Activated CD4-positive, alpha-beta T cell treated with anti-CD3 and anti-CD28 coated beads for 36 hours (primary cell): ENCODE measurements around the gene PRPS1. TPM values are rescaled to one million over a fixed set of nuclear protein-coding genes. Genes with fewer than 3 reads are reported as not detected.
"Not testable (repeated sequence)": the region's sequence is repeated elsewhere in the genome, so short reads cannot be mapped to it uniquely, and the experiment has no call there.

Source experiments
- ATAC-seq: fragments of 200-7000 bp; cut with Tn5 transposase; one replicate; pipeline ENCODE4 v1.10.0; 2021; ENCODE audit warnings: mild to moderate bottlenecking, moderate library complexity
- CTCF ChIA-PET: fragments of 350-600 bp; sonication (Branson Sonifier 250); formaldehyde crosslinking; loops from one replicate; lab custom pipeline; 2021; ENCODE audit warnings: antibody characterized with exemption; lab: Charles Lee
- POLR2A ChIA-PET: fragments of 350-600 bp; sonication (Branson Sonifier 250); formaldehyde crosslinking; loops from one replicate; lab custom pipeline; 2021; ENCODE audit warnings: antibody characterized with exemption, inconsistent platforms; lab: Charles Lee
- DNase-seq: peaks from one replicate; pipeline ENCODE4 v3.0.0-alpha.2; 2020
- H3K27ac Mint-ChIP-seq: one replicate; pipeline ENCODE4 v1.8.0; 2021; ENCODE audit warnings: mixed read lengths
- H3K27me3 Mint-ChIP-seq: one replicate; pipeline ENCODE4 v1.8.0; 2021; ENCODE audit warnings: mixed read lengths
- H3K36me3 Mint-ChIP-seq: one replicate; pipeline ENCODE4 v1.8.0; 2021; ENCODE audit warnings: low read depth, mixed read lengths
- H3K4me1 Mint-ChIP-seq: one replicate; pipeline ENCODE4 v1.8.0; 2021; ENCODE audit warnings: mixed read lengths
- H3K4me3 Mint-ChIP-seq: one replicate; pipeline ENCODE4 v1.8.0; 2021; ENCODE audit warnings: mild to moderate bottlenecking, moderate library complexity, mixed read lengths
- H3K9me3 Mint-ChIP-seq: one replicate; pipeline ENCODE4 v1.8.0; 2021; ENCODE audit warnings: low read depth, mixed read lengths
- intact Hi-C, 2 experiments: fragments of 100-400 bp; cut with DNase I in 1 of 2; cut with micrococcal nuclease in 1 of 2; formaldehyde crosslinking; loops; one replicate each; pipeline versions ENCODE4 v1.14.2 to v1.15.1; 2022 to 2024; cut with DNase I, micrococcal nuclease
- total RNA-seq, 2 experiments: library from RNA; stranded (reverse); gene quantifications; one replicate each; pipeline ENCODE4 v1.2.3, GENCODE V29; 2021

The PRPS1 gene
- total RNA-seq, 2 experiments from 2014 or later: 112 to 141 TPM

GRCh38 chrX:107602694-107603239 is 25.5 kb upstream of the PRPS1 start:
- ATAC-seq (no peak), DNase-seq (no peak)
- intact Hi-C loops: no loop called here
- no peaks in the 10 kb centered on the region for H3K4me1 Mint-ChIP-seq
- H3K9me3 Mint-ChIP-seq: no peaks in the 10 kb centered on the region
- no peak overlapping the region for H3K27ac Mint-ChIP-seq
- H3K27me3 Mint-ChIP-seq: no peaks in the 10 kb centered on the region
- POLR2A ChIA-PET: no interaction called here
- no peak overlapping the region for H3K4me3 Mint-ChIP-seq
- CTCF ChIA-PET: interaction anchor here (0.7 kb wide), 1 partner anchor 182 kb away, joined by 3 read pairs; no protein-coding TSS in a partner anchor
- H3K36me3 Mint-ChIP-seq: no peaks in the 10 kb centered on the region

- no peaks in the 10 kb centered on the region for H3K36me3 Mint-ChIP-seq
- H3K4me3 Mint-ChIP-seq: no peak overlapping the region
- ATAC-seq (no peak), DNase-seq (no peak)
- no peaks in the 10 kb centered on the region for H3K4me1 Mint-ChIP-seq
- POLR2A ChIA-PET: no interaction called here
- H3K27me3 Mint-ChIP-seq: no peaks in the 10 kb centered on the region
- H3K9me3 Mint-ChIP-seq: no peaks in the 10 kb centered on the region
- H3K27ac Mint-ChIP-seq: no peak overlapping the region
- intact Hi-C loops: no loop called here
- CTCF ChIA-PET: interaction anchor here (0.7 kb wide), 1 partner anchor 181 kb away, joined by 3 read pairs; no protein-coding TSS in a partner anchor
These were observed 24.7 kb upstream of the PRPS1 start for GRCh38 chrX:107603429-107604159.

GRCh38 chrX:107609061-107609460 is 19.2 kb upstream of the PRPS1 start:
- H3K36me3 Mint-ChIP-seq, intact Hi-C loops, ATAC-seq, H3K27ac Mint-ChIP-seq, DNase-seq, H3K4me3 Mint-ChIP-seq, H3K9me3 Mint-ChIP-seq, POLR2A ChIA-PET, H3K27me3 Mint-ChIP-seq, H3K4me1 Mint-ChIP-seq, CTCF ChIA-PET: not testable (repeated sequence)

- no peak overlapping the region for H3K27ac Mint-ChIP-seq
- ChIA-PET CTCF (no interaction called here), POLR2A (interaction anchor here (0.7 kb wide), 1 partner anchor 17 kb away, joined by 3 read pairs; the partner anchor contains the start of gene PRPS1)
- no peak overlapping the region for H3K4me3 Mint-ChIP-seq
- peaks cover 2% of the 10 kb centered on the region for H3K27me3 Mint-ChIP-seq
- no peak for ATAC-seq
- no peak for DNase-seq
- H3K36me3 Mint-ChIP-seq: no peaks in the 10 kb centered on the region
- intact Hi-C loops: no loop called here
- no peaks in the 10 kb centered on the region for H3K9me3 Mint-ChIP-seq
- no peaks in the 10 kb centered on the region for H3K4me1 Mint-ChIP-seq
These were observed 17.6 kb upstream of the PRPS1 start for GRCh38 chrX:107610667-107611066.

- ChIA-PET CTCF (no interaction called here), POLR2A (no interaction called here)
- Mint-ChIP-seq H3K36me3 (no peaks in the 10 kb centered on the region), H3K9me3 (no peaks in the 10 kb centered on the region), H3K4me3 (no peak overlapping the region), H3K4me1 (no peaks in the 10 kb centered on the region), H3K27ac (no peak overlapping the region), H3K27me3 (no peaks in the 10 kb centered on the region)
- ATAC-seq: no peak
- intact Hi-C loops: loop anchor here (10.0 kb wide), 2 partner anchors 85 to 415 kb away; partner anchors contain the start of genes DNAAF6 (in 1 of the 2) and NUP62CL (in 1 of the 2)
- no peak for DNase-seq
These were observed 8.4 kb upstream of the PRPS1 start for GRCh38 chrX:107619885-107620322.

- Mint-ChIP-seq H3K27me3 (no peaks in the 10 kb centered on the region), H3K27ac (no peak overlapping the region), H3K4me3 (no peak overlapping the region), H3K4me1 (peaks cover 8% of the 10 kb centered on the region), H3K36me3 (peaks cover 3% of the 10 kb centered on the region), H3K9me3 (no peaks in the 10 kb centered on the region)
- CTCF ChIA-PET: no interaction called here
- ATAC-seq (no peak), DNase-seq (no peak)
- intact Hi-C loops: loop anchor here (5.0 to 10.0 kb wide), 5 partner anchors 88 to 628 kb away; partner anchors contain the start of genes DNAAF6 (in 1 of the 2), NUP62CL (in 1 of the 2) and RBM41 (in 1 of the 2)
- POLR2A ChIA-PET: no interaction called here
These were observed 3.4 kb upstream of the PRPS1 start for GRCh38 chrX:107624893-107625292.

- CTCF ChIA-PET: no interaction called here
- Mint-ChIP-seq H3K4me3 (no peak overlapping the region), H3K9me3 (no peaks in the 10 kb centered on the region), H3K4me1 (peaks cover 16% of the 10 kb centered on the region), H3K27me3 (no peaks in the 10 kb centered on the region), H3K27ac (no peak overlapping the region), H3K36me3 (peaks cover 4% of the 10 kb centered on the region)
- intact Hi-C loops: loop anchor here (5.0 to 10.0 kb wide), 5 partner anchors 88 to 628 kb away; partner anchors contain the start of genes DNAAF6 (in 1 of the 2), NUP62CL (in 1 of the 2) and RBM41 (in 1 of the 2)
- no peak for ATAC-seq
- DNase-seq: no peak
- POLR2A ChIA-PET: no interaction called here
These were observed 2.6 kb upstream of the PRPS1 start for GRCh38 chrX:107625739-107626138.

- no peaks in the 10 kb centered on the region for H3K27me3 Mint-ChIP-seq
- ChIA-PET POLR2A (no interaction called here), CTCF (no interaction called here)
- H3K27ac Mint-ChIP-seq: no peak overlapping the region
- H3K36me3 Mint-ChIP-seq: peaks cover 5% of the 10 kb centered on the region
- DNase-seq: no peak
- ATAC-seq: no peak
- no peaks in the 10 kb centered on the region for H3K9me3 Mint-ChIP-seq
- peaks cover 18% of the 10 kb centered on the region for H3K4me1 Mint-ChIP-seq
- H3K4me3 Mint-ChIP-seq: no peak overlapping the region
- intact Hi-C loops: loop anchor here (5.0 to 10.0 kb wide), 5 partner anchors 89 to 629 kb away; partner anchors contain the start of genes DNAAF6 (in 1 of the 2), NUP62CL (in 1 of the 2) and RBM41 (in 1 of the 2)
These were observed 1.8 kb upstream of the PRPS1 start for GRCh38 chrX:107626481-107626880.

GRCh38 chrX:107626916-107627315 is 1.4 kb upstream of the PRPS1 start:
- H3K4me1 Mint-ChIP-seq: peaks cover 19% of the 10 kb centered on the region
- ATAC-seq: no peak
- ChIA-PET POLR2A (no interaction called here), CTCF (no interaction called here)
- H3K9me3 Mint-ChIP-seq: no peaks in the 10 kb centered on the region
- H3K27me3 Mint-ChIP-seq: no peaks in the 10 kb centered on the region
- no peak for DNase-seq
- H3K27ac Mint-ChIP-seq: no peak overlapping the region
- intact Hi-C loops: loop anchor here (5.0 to 10.0 kb wide), 5 partner anchors 90 to 630 kb away; partner anchors contain the start of genes DNAAF6 (in 1 of the 2), NUP62CL (in 1 of the 2) and RBM41 (in 1 of the 2)
- peaks cover 5% of the 10 kb centered on the region for H3K36me3 Mint-ChIP-seq
- H3K4me3 Mint-ChIP-seq: no peak overlapping the region

GRCh38 chrX:107628662-107629539 is 591 bp downstream of the PRPS1 start:
- H3K27me3 Mint-ChIP-seq: no peaks in the 10 kb centered on the region
- ChIA-PET POLR2A (interaction anchor here (0.6 to 2.2 kb wide), 11 partner anchors 14 to 462 kb away, joined by 3 to 20 read pairs (median 3); partner anchors contain the start of genes ATG4A, NCBP2L, PSMD10 and TSC22D3), CTCF (interaction anchor here (0.6 to 1.7 kb wide), 9 partner anchors 14 to 264 kb away, joined by 3 to 7 read pairs (median 4); partner anchors contain the start of gene TSC22D3)
- peak; percentile 55 for ATAC-seq
- DNase-seq: peak; percentile 68
- intact Hi-C loops: loop anchor here (1.0 to 10.0 kb wide), 9 partner anchors 25 to 632 kb away; partner anchors contain the start of genes ATG4A (in 1 of the 2), DNAAF6 (in 1 of the 2), NUP62CL (in 1 of the 2) and PSMD10 (in 1 of the 2)
- H3K36me3 Mint-ChIP-seq: peaks cover 9% of the 10 kb centered on the region
- peak overlapping the region; percentile 93 for H3K27ac Mint-ChIP-seq
- H3K4me1 Mint-ChIP-seq: peaks cover 27% of the 10 kb centered on the region
- peak overlapping the region; percentile 89 for H3K4me3 Mint-ChIP-seq
- no peaks in the 10 kb centered on the region for H3K9me3 Mint-ChIP-seq
